Neural progenitor cell (in vitro differentiated cells): ENCODE data around the gene CCT3. TPM values are rescaled to one million over a fixed set of nuclear protein-coding genes. Genes with fewer than 3 reads are reported as not detected.

ENCODE experiments used
- DNase-seq: peaks from one replicate; pipeline ENCODE4 v3.0.0-alpha.2; 2016; ENCODE audit warnings: low spot score
- H2AFZ ChIP-seq: fragments of 200-600 bp; sonication (generic); replicated peaks from 2 replicates; pipeline ENCODE4 v1.6.1; 2016; ENCODE audit warnings: antibody characterized with exemption
- H3F3A ChIP-seq: fragments of 200-600 bp; sonication (generic); 2 replicates; pipeline ENCODE4 v1.6.1; 2016; ENCODE audit warnings: antibody characterized with exemption, low read depth
- H3K27ac ChIP-seq: fragments of 200-600 bp; sonication (generic); 2 replicates; pipeline ENCODE4 v1.5.1; 2016; ENCODE audit warnings: mild to moderate bottlenecking
- H3K27me3 ChIP-seq: fragments of 200-600 bp; sonication (generic); 2 replicates; pipeline ENCODE4 v1.6.1; 2016; ENCODE audit warnings: mild to moderate bottlenecking, moderate library complexity
- H3K36me3 ChIP-seq: fragments of 200-600 bp; sonication (generic); 2 replicates; pipeline ENCODE4 v1.5.1; 2016
- H3K4me1 ChIP-seq: fragments of 200-600 bp; sonication (generic); 2 replicates; pipeline ENCODE4 v1.6.1; 2016; ENCODE audit warnings: mixed run types
- H3K4me2 ChIP-seq: fragments of 200-600 bp; sonication (generic); 2 replicates; pipeline ENCODE4 v1.6.1; 2016
- H3K4me3 ChIP-seq: fragments of 200-600 bp; sonication (generic); 2 replicates; pipeline ENCODE4 v1.5.1; 2016
- H3K79me2 ChIP-seq: fragments of 200-600 bp; sonication (generic); 2 replicates; pipeline ENCODE4 v1.6.1; 2016; ENCODE audit warnings: low read depth
- H3K9ac ChIP-seq: fragments of 200-600 bp; sonication (generic); 2 replicates; pipeline ENCODE4 v1.6.1; 2016
- H3K9me3 ChIP-seq: fragments of 200-600 bp; sonication (generic); 2 replicates; pipeline ENCODE4 v1.5.1; 2016; ENCODE audit warnings: low read depth
- H4K20me1 ChIP-seq: fragments of 200-600 bp; sonication (generic); 2 replicates; pipeline ENCODE4 v1.6.1; 2016; ENCODE audit warnings: low read depth
- H3K27ac Mint-ChIP-seq: 3 replicates; pipeline ENCODE4 v1.8.0; 2021; ENCODE audit warnings: mixed read lengths
- H3K27me3 Mint-ChIP-seq: 2 replicates; pipeline ENCODE4 v1.8.0; 2022; ENCODE audit warnings: low read depth, mild to moderate bottlenecking, inconsistent platforms, moderate library complexity, mixed read lengths; ENCODE audit not compliant: insufficient read depth
- H3K36me3 Mint-ChIP-seq: 3 replicates; pipeline ENCODE4 v1.8.0; 2021; ENCODE audit warnings: mixed read lengths
- H3K4me1 Mint-ChIP-seq: 3 replicates; pipeline ENCODE4 v1.8.0; 2021; ENCODE audit warnings: mixed read lengths
- H3K4me3 Mint-ChIP-seq: 3 replicates; pipeline ENCODE4 v1.8.0; 2021; ENCODE audit warnings: mild to moderate bottlenecking, moderate library complexity, mixed read lengths
- H3K9me3 Mint-ChIP-seq: 3 replicates; pipeline ENCODE4 v1.8.0; 2020; ENCODE audit warnings: mixed read lengths
- CTCF ChIP-seq: fragments of 200-600 bp; sonication (generic); IDR thresholded peaks from 2 replicates; pipeline ENCODE4 v1.5.1; 2017; ENCODE audit warnings: antibody characterized with exemption, mild to moderate bottlenecking
- EZH2 ChIP-seq: fragments of 200-600 bp; sonication (generic); IDR thresholded peaks from 2 replicates; pipeline ENCODE4 v1.6.1; 2017; ENCODE audit warnings: antibody characterized with exemption, mild to moderate bottlenecking, moderate library complexity
- EZH2phosphoT487 ChIP-seq: fragments of 200-600 bp; sonication (generic); IDR thresholded peaks from 2 replicates; pipeline ENCODE4 v1.6.1; 2017; ENCODE audit warnings: antibody characterized with exemption
- total RNA-seq: library from RNA; depleted of rRNA; stranded (reverse); fragments of >200 nt; gene quantifications from 2 replicates; pipeline ENCODE4 v1.2.3, GENCODE V29; 2015; ENCODE audit warnings: low replicate concordance

The CCT3 gene
- total RNA-seq, 1 donor from 2014 or later: 434 TPM

- Mint-ChIP-seq H3K4me3 (no peak overlapping the region), H3K27me3 (peaks cover 2% of the 10 kb centered on the region), H3K36me3 (peaks cover 57% of the 10 kb centered on the region), H3K27ac (no peak overlapping the region), H3K4me1 (no peaks in the 10 kb centered on the region), H3K9me3 (no peaks in the 10 kb centered on the region)
- no peak for DNase-seq
- Histone ChIP-seq H3K4me1 (no peaks in the 10 kb centered on the region), H3F3A (no peaks in the 10 kb centered on the region), H3K27ac (no peak overlapping the region), H3K36me3 (peaks cover 6% of the 10 kb centered on the region), H3K27me3 (no peaks in the 10 kb centered on the region), H3K9me3 (no peaks in the 10 kb centered on the region), H3K79me2 (no peaks in the 10 kb centered on the region), H3K4me2 (no peak overlapping the region), H3K4me3 (no peak overlapping the region), H4K20me1 (no peaks in the 10 kb centered on the region), H3K9ac (no peak overlapping the region), H2AFZ (no peak overlapping the region)
- TF ChIP-seq EZH2: no peak
- no peak for TF ChIP-seq CTCF
- no peak for TF ChIP-seq EZH2phosphoT487
Measured at GRCh38 chr1:156270314-156270713, 67.8 kb downstream of the CCT3 start.

GRCh38 chr1:156268336-156268735, 69.8 kb downstream of the CCT3 start:
- no peak overlapping the region for H3K4me2 ChIP-seq
- H3K27me3 Mint-ChIP-seq: peaks cover 2% of the 10 kb centered on the region
- H3K4me3 Mint-ChIP-seq: no peak overlapping the region

GRCh38 chr1:156266051-156266450, 72.0 kb downstream of the CCT3 start:
- Mint-ChIP-seq H3K4me1 (no peaks in the 10 kb centered on the region), H3K27me3 (peaks cover 2% of the 10 kb centered on the region), H3K36me3 (peaks cover 54% of the 10 kb centered on the region), H3K9me3 (no peaks in the 10 kb centered on the region), H3K27ac (no peak overlapping the region), H3K4me3 (no peak overlapping the region)
- Histone ChIP-seq H4K20me1 (no peaks in the 10 kb centered on the region), H3F3A (no peaks in the 10 kb centered on the region), H3K79me2 (no peaks in the 10 kb centered on the region), H3K4me1 (no peaks in the 10 kb centered on the region), H3K27me3 (no peaks in the 10 kb centered on the region), H3K4me3 (no peak overlapping the region), H3K4me2 (no peak overlapping the region), H3K9ac (no peak overlapping the region), H3K36me3 (peaks cover 5% of the 10 kb centered on the region), H2AFZ (no peak overlapping the region), H3K9me3 (no peaks in the 10 kb centered on the region), H3K27ac (no peak overlapping the region)
- TF ChIP-seq EZH2phosphoT487 (no peak), EZH2 (no peak), CTCF (no peak)
- DNase-seq: no peak

More at GRCh38 chr1:156268336-156268735, 69.8 kb downstream of the CCT3 start:
- Mint-ChIP-seq H3K36me3 (peaks cover 56% of the 10 kb centered on the region), H3K4me1 (no peaks in the 10 kb centered on the region), H3K9me3 (no peaks in the 10 kb centered on the region), H3K27ac (no peak overlapping the region)
- Histone ChIP-seq H2AFZ (no peak overlapping the region), H3K27ac (no peak overlapping the region), H3K36me3 (peaks cover 6% of the 10 kb centered on the region), H3K4me1 (no peaks in the 10 kb centered on the region), H3K27me3 (no peaks in the 10 kb centered on the region), H3K79me2 (no peaks in the 10 kb centered on the region), H3K9me3 (no peaks in the 10 kb centered on the region), H4K20me1 (no peaks in the 10 kb centered on the region), H3K4me3 (no peak overlapping the region), H3K9ac (no peak overlapping the region), H3F3A (no peaks in the 10 kb centered on the region)
- DNase-seq: no peak
- no peak for TF ChIP-seq EZH2
- no peak for TF ChIP-seq EZH2phosphoT487

GRCh38 chr1:156263288-156263655, 74.8 kb downstream of the CCT3 start:
- H3K36me3 ChIP-seq: peaks cover 5% of the 10 kb centered on the region
- Mint-ChIP-seq H3K36me3 (peaks cover 56% of the 10 kb centered on the region), H3K27ac (no peak overlapping the region), H3K9me3 (no peaks in the 10 kb centered on the region), H3K4me3 (no peak overlapping the region), H3K4me1 (no peaks in the 10 kb centered on the region), H3K27me3 (peaks cover 2% of the 10 kb centered on the region)
- no peak for DNase-seq
- H3K27ac ChIP-seq: no peak overlapping the region
- H2AFZ ChIP-seq: no peak overlapping the region
- TF ChIP-seq CTCF: no peak
- TF ChIP-seq EZH2phosphoT487: no peak
- TF ChIP-seq EZH2: no peak
- H3K4me1 ChIP-seq: no peaks in the 10 kb centered on the region
- H3K4me2 ChIP-seq: no peak overlapping the region
- H3F3A ChIP-seq: no peaks in the 10 kb centered on the region
- no peaks in the 10 kb centered on the region for H3K9me3 ChIP-seq
- H3K79me2 ChIP-seq: no peaks in the 10 kb centered on the region
- no peak overlapping the region for H3K9ac ChIP-seq
- no peak overlapping the region for H3K4me3 ChIP-seq
- H4K20me1 ChIP-seq: no peaks in the 10 kb centered on the region
- no peaks in the 10 kb centered on the region for H3K27me3 ChIP-seq
